Pancreas (tissue), 10 donors: ENCODE data around the gene HK1. TPM values are rescaled to one million over a fixed set of nuclear protein-coding genes. Genes with fewer than 3 reads are reported as not detected.

Experiments used
- ATAC-seq, 4 donors: fragments of 200-7000 bp; cut with Tn5 transposase; one replicate each; pipeline versions ENCODE4 v1.8.0 to v1.9.1; 2020; ENCODE audit warnings: mild to moderate bottlenecking in 4 of 4, moderate library complexity in 4 of 4
- DNase-seq, 6 donors: peaks; one replicate each; pipeline ENCODE4 v3.0.0-alpha.2; 2020
- FAIRE-seq: peaks from 2 replicates; lab custom pipeline; 2012; peaks lifted over from hg19 to GRCh38; lab: Jason Lieb, UNC
- H3K27ac ChIP-seq, 4 donors: fragments of 200-600 bp; sonication (generic); 1 replicate in 3 of 4; 2 replicates in 1 of 4; pipeline versions ENCODE4 v1.5.0 to v1.8.0; 2020
- H3K27me3 ChIP-seq, 4 donors: fragments of 200-600 bp; one replicate each; pipeline ENCODE4 v1.8.0; 2021
- H3K36me3 ChIP-seq, 3 donors: fragments of 200-600 bp; sonication (generic) in 1 of 3; one replicate each; pipeline versions ENCODE4 v1.5.0 to v1.8.0; 2020 to 2021
- H3K4me1 ChIP-seq, 3 donors: fragments of 200-600 bp; one replicate each; pipeline ENCODE4 v1.8.0; 2021
- H3K4me3 ChIP-seq, 4 donors: fragments of 200-600 bp; sonication (generic) in 2 of 4; one replicate each; pipeline versions ENCODE4 v1.5.0 to v1.8.0; 2020 to 2021
- H3K9me3 ChIP-seq, 4 donors: fragments of 200-600 bp; one replicate each; pipeline ENCODE4 v1.8.0; 2021
- WGBS, 2 donors: extraction: QIAGEN DNeasy Blood & Tissue Kit; methylation state at CpG; one replicate each; pipeline ENCODE4 v1.1.7; 2013; 5-methylcytosine and 5-hydroxymethylcytosine counted together
- intact Hi-C, 3 donors: fragments of 100-400 bp; cut with DNase I; formaldehyde crosslinking; loops; one replicate each; pipeline versions ENCODE4 v1.11.1 to v1.14.2; 2022
- polyA plus RNA-seq, 2 donors: library from polyadenylated mRNA; stranded (reverse); fragments of 200-250 nt; gene quantifications; one replicate each; pipeline ENCODE4 v1.2.3, GENCODE V29; 2013
- total RNA-seq, 6 donors: library from RNA; stranded (reverse); fragmentation: NEBNext Ultra II Directional in 4 of 6; extraction: Animal tissue kit (Norgen Biotek cat#: 25700) in 4 of 6; gene quantifications; one replicate each; pipeline versions ENCODE4 v1.2.1 to v1.2.4, GENCODE V29; 2021 to 2023
- TF ChIP-seq, protein P1 (sequence below), 4 donors: fragments of 200-600 bp; sonication (generic) in 3 of 4; IDR thresholded peaks; one replicate each; pipeline versions ENCODE4 v1.5.0 to v1.8.0; 2021; ENCODE audit warnings: antibody characterized with exemption in 4 of 4
- donor health status: healthy with polysubstance abuse.
- donor health status: DM: no; HTN: no; CAD: no; lungs with moderate emphysema.
- donor health status: DM: no; HTN: no; CAD: no.
- donor health status: control.
- donor health status: control.
- donor health status: Bipolar disorder and iron deficiency.
- donor health status: DM: yes; HTN: yes; CAD: no.
- donor health status: DM: no; HTN: no; CAD: no.
- donor health status: DM: no; HTN: no; CAD: no.
- donor health status: DM: yes; HTN: yes; CAD: no.

The HK1 gene
- total and polyA plus RNA-seq, 8 donors = 6.7 to 18.1 (median 8.6) TPM

DNA sequence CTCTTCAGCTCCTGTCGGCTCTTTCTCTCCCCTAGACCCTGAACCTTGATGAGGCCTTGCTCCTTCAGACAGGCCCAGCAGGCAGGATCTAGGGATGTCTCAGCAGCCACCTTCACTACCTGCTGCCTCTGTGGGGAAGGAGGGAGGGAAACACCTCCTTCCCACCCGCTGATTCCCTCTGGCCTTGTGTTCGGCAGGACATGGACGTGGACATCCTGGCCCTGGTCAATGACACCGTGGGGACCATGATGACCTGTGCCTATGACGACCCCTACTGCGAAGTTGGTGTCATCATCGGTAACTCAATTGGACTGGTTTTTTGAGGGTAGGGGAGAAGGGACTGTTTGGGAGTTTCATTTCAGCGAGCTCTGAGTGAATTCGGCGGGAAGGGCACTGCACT lies 37.8 kb upstream of the HK1 start:
- H3K9me3 ChIP-seq = no peaks in the 10 kb centered on the region
- intact Hi-C loops = loop anchor here in 1 of 3 donors (10.0 kb wide), 1 partner anchor 154 kb away; no protein-coding TSS in a partner anchor
- ATAC-seq (no peak), DNase-seq (no peak), FAIRE-seq (no peak)
- no peaks in the 10 kb centered on the region for H3K4me1 ChIP-seq
- no peaks in the 10 kb centered on the region for H3K36me3 ChIP-seq
- TF ChIP-seq, protein P1, sequence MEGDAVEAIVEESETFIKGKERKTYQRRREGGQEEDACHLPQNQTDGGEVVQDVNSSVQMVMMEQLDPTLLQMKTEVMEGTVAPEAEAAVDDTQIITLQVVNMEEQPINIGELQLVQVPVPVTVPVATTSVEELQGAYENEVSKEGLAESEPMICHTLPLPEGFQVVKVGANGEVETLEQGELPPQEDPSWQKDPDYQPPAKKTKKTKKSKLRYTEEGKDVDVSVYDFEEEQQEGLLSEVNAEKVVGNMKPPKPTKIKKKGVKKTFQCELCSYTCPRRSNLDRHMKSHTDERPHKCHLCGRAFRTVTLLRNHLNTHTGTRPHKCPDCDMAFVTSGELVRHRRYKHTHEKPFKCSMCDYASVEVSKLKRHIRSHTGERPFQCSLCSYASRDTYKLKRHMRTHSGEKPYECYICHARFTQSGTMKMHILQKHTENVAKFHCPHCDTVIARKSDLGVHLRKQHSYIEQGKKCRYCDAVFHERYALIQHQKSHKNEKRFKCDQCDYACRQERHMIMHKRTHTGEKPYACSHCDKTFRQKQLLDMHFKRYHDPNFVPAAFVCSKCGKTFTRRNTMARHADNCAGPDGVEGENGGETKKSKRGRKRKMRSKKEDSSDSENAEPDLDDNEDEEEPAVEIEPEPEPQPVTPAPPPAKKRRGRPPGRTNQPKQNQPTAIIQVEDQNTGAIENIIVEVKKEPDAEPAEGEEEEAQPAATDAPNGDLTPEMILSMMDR (IDR thresholded peaks at IDR 0.05) = no peak
- no peaks in the 10 kb centered on the region for H3K27me3 ChIP-seq
- WGBS, 2 donors = 79 to 87% methylated on average over 11 of the region's 11 CpGs
- no peak overlapping the region for H3K4me3 ChIP-seq
- H3K27ac ChIP-seq = no peak overlapping the region

DNA sequence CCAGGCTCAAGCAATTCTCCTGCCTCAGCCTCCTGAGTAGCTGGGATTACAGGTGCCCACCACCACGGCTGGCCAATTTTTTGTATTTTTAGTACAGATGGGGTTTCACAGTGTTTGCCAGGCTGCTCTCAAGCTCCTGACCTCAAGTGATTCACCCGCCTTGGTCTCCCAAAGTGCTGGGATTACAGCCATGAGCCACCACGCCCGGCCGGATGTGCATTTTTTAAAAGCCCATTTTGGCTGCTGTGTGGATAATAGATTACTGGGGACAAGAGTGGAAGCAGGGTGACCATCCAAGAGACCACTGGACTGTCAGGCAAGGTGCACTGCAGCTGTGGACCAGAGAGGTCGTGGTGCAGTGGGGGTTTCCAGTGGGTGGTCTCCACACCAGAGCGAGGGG lies 36.7 kb upstream of the HK1 start:
- no peak for DNase-seq
- no peak for ATAC-seq
- WGBS, 2 donors = 73 to 79% methylated on average over 7 of the region's 7 CpGs
- no peaks in the 10 kb centered on the region for H3K27me3 ChIP-seq
- intact Hi-C loops = loop anchor here in 1 of 3 donors (10.0 kb wide), 1 partner anchor 153 kb away; no protein-coding TSS in a partner anchor
- H3K4me3 ChIP-seq = no peak overlapping the region
- no peak for FAIRE-seq
- H3K9me3 ChIP-seq = no peaks in the 10 kb centered on the region
- H3K4me1 ChIP-seq = no peaks in the 10 kb centered on the region
- H3K27ac ChIP-seq = no peak overlapping the region
- TF ChIP-seq, protein P1 (IDR thresholded peaks at IDR 0.05) = no peak
- H3K36me3 ChIP-seq = no peaks in the 10 kb centered on the region

GRCh38 chr10:69242040-69242851 lies 36.0 kb upstream of the HK1 start:
- 63 to 76% methylated on average over 11 of the region's 11 CpGs for WGBS, 2 donors
- H3K27me3 ChIP-seq = no peaks in the 10 kb centered on the region
- DNase-seq (no peak), FAIRE-seq (no peak), ATAC-seq (no peak)
- no peak overlapping the region for H3K4me3 ChIP-seq
- TF ChIP-seq, protein P1 (IDR thresholded peaks at IDR 0.05) = no peak
- no peaks in the 10 kb centered on the region for H3K4me1 ChIP-seq
- intact Hi-C loops = loop anchor here in 1 of 3 donors (10.0 kb wide), 1 partner anchor 153 kb away; no protein-coding TSS in a partner anchor
- H3K9me3 ChIP-seq = no peaks in the 10 kb centered on the region
- no peak overlapping the region for H3K27ac ChIP-seq
- H3K36me3 ChIP-seq = no peaks in the 10 kb centered on the region

GRCh38 chr10:69242852-69243212 lies 35.5 kb upstream of the HK1 start:
- WGBS, 2 donors = 77 to 83% methylated on average over 5 of the region's 5 CpGs
- Histone ChIP-seq H3K4me3 (no peak overlapping the region), H3K27ac (no peak overlapping the region), H3K4me1 (no peaks in the 10 kb centered on the region), H3K27me3 (no peaks in the 10 kb centered on the region), H3K36me3 (no peaks in the 10 kb centered on the region), H3K9me3 (no peaks in the 10 kb centered on the region)
- DNase-seq = no peak
- TF ChIP-seq, protein P1 (IDR thresholded peaks at IDR 0.05) = no peak
- no peak for FAIRE-seq
- intact Hi-C loops = loop anchor here in 1 of 3 donors (10.0 kb wide), 1 partner anchor 152 kb away; no protein-coding TSS in a partner anchor
- ATAC-seq = no peak

GRCh38 chr10:69243817-69244216 lies 34.5 kb upstream of the HK1 start:
- TF ChIP-seq, protein P1 (IDR thresholded peaks at IDR 0.05) = no peak

More at GRCh38 chr10:69243817-69244216, 34.5 kb upstream of the HK1 start:
- no peak overlapping the region for H3K27ac ChIP-seq
- no peaks in the 10 kb centered on the region for H3K27me3 ChIP-seq
- ATAC-seq = no peak
- WGBS, 2 donors = 68 to 84% methylated on average over 10 of the region's 10 CpGs
- no peak overlapping the region for H3K4me3 ChIP-seq
- H3K4me1 ChIP-seq = no peaks in the 10 kb centered on the region
- intact Hi-C loops = loop anchor here in 1 of 3 donors (10.0 kb wide), 1 partner anchor 151 kb away; no protein-coding TSS in a partner anchor
- no peaks in the 10 kb centered on the region for H3K9me3 ChIP-seq
- no peak for FAIRE-seq
- no peaks in the 10 kb centered on the region for H3K36me3 ChIP-seq
- DNase-seq = no peak
